Calu3 (cell line): ENCODE measurements around the gene NHLH2. TPM values are rescaled to one million over a fixed set of nuclear protein-coding genes. Genes with fewer than 3 reads are reported as not detected.
A peak's percentile ranks its signal among the peaks of the same experiment; 100 is the strongest.

Experiments used
- BruUV-seq: library from RNA; stranded (reverse); fragments of 400-500 nt; replicated peaks from 2 replicates; lab custom pipeline; 2021; lab: Mats Ljungman, UMichigan
- CTCF ChIA-PET: fragments of 300-600 bp; sonication (Branson Sonifier 250); formaldehyde crosslinking; loops from one replicate; lab custom pipeline; 2022; ENCODE audit warnings: antibody characterized with exemption; lab: Charles Lee
- DNase-seq: peaks from one replicate; pipeline ENCODE4 v3.0.0; 2022
- H3K27ac Mint-ChIP-seq: one replicate; pipeline ENCODE4 v1.8.0; 2022; ENCODE audit warnings: mixed read lengths; ENCODE audit not compliant: unreplicated experiment
- H3K27me3 Mint-ChIP-seq: one replicate; pipeline ENCODE4 v1.8.0; 2022; ENCODE audit warnings: mixed read lengths; ENCODE audit not compliant: unreplicated experiment
- H3K36me3 Mint-ChIP-seq: one replicate; pipeline ENCODE4 v1.8.0; 2022; ENCODE audit warnings: mild to moderate bottlenecking, moderate library complexity, mixed read lengths; ENCODE audit not compliant: insufficient read depth, unreplicated experiment
- H3K4me1 Mint-ChIP-seq: one replicate; pipeline ENCODE4 v1.8.0; 2022; ENCODE audit warnings: mild to moderate bottlenecking, low read depth, mixed read lengths; ENCODE audit not compliant: unreplicated experiment
- H3K4me3 Mint-ChIP-seq: one replicate; pipeline ENCODE4 v1.8.0; 2022; ENCODE audit warnings: mild to moderate bottlenecking, low read depth, moderate library complexity, mixed read lengths; ENCODE audit not compliant: unreplicated experiment
- H3K9me3 Mint-ChIP-seq: one replicate; pipeline ENCODE4 v1.8.0; 2022; ENCODE audit warnings: low read depth, mixed read lengths; ENCODE audit not compliant: unreplicated experiment
- CTCF ChIP-seq: fragments of 200-600 bp; IDR thresholded peaks from one replicate; pipeline ENCODE4 v1.8.0; 2022; ENCODE audit warnings: antibody characterized with exemption; ENCODE audit not compliant: unreplicated experiment
- intact Hi-C: fragments of 100-400 bp; cut with micrococcal nuclease; formaldehyde crosslinking; loops from one replicate; pipeline ENCODE4 v1.10.0; 2022; ENCODE audit not compliant: unreplicated experiment
- total RNA-seq: library from RNA; stranded (reverse); gene quantifications from 2 replicates; pipeline ENCODE4 v1.2.3, GENCODE V29; 2022

Gene NHLH2
- total RNA-seq, 1 experiment from 2014 or later, result not detected

GRCh38 chr1:115838431-115839028 lies 2.4 kb downstream of the NHLH2 start:
- Mint-ChIP-seq H3K4me3 (peak overlapping the region; percentile 65), H3K9me3 (no peaks in the 10 kb centered on the region), H3K27me3 (peaks cover 58% of the 10 kb centered on the region), H3K27ac (no peak overlapping the region), H3K4me1 (no peaks in the 10 kb centered on the region), H3K36me3 (peaks cover 6% of the 10 kb centered on the region)
- BruUV-seq, result no TSS peak
- no peak for TF ChIP-seq CTCF
- CTCF ChIA-PET, result no interaction called here
- intact Hi-C loops, result no loop called here
- DNase-seq, result peak; percentile 6

GRCh38 chr1:115837740-115838421 lies 3.0 kb downstream of the NHLH2 start:
- DNase-seq, result peak; percentile 13
- Mint-ChIP-seq H3K9me3 (no peaks in the 10 kb centered on the region), H3K27ac (no peak overlapping the region), H3K36me3 (peaks cover 6% of the 10 kb centered on the region), H3K27me3 (peaks cover 60% of the 10 kb centered on the region), H3K4me3 (peak overlapping the region; percentile 65), H3K4me1 (no peaks in the 10 kb centered on the region)
- intact Hi-C loops, result no loop called here
- CTCF ChIA-PET, result interaction anchor here (0.5 kb wide), 1 partner anchor 45 kb away, joined by 5 read pairs; no protein-coding TSS in a partner anchor
- no TSS peak for BruUV-seq
- no peak for TF ChIP-seq CTCF

GRCh38 chr1:115837341-115837739 lies 3.6 kb downstream of the NHLH2 start:
- no peak for DNase-seq
- peak overlapping the region; percentile 65 for H3K4me3 Mint-ChIP-seq
- H3K36me3 Mint-ChIP-seq, result peaks cover 6% of the 10 kb centered on the region
- CTCF ChIA-PET, result interaction anchor here (0.5 kb wide), 1 partner anchor 46 kb away, joined by 5 read pairs; no protein-coding TSS in a partner anchor
- intact Hi-C loops, result no loop called here
- no TSS peak for BruUV-seq
- no peak for TF ChIP-seq CTCF
- no peaks in the 10 kb centered on the region for H3K4me1 Mint-ChIP-seq
- H3K27ac Mint-ChIP-seq, result no peak overlapping the region
- H3K27me3 Mint-ChIP-seq, result peaks cover 55% of the 10 kb centered on the region
- H3K9me3 Mint-ChIP-seq, result no peaks in the 10 kb centered on the region

- DNase-seq, result no peak
- no peaks in the 10 kb centered on the region for H3K9me3 Mint-ChIP-seq
- no peaks in the 10 kb centered on the region for H3K4me1 Mint-ChIP-seq
- no peak for TF ChIP-seq CTCF
- H3K4me3 Mint-ChIP-seq, result no peak overlapping the region
- H3K27me3 Mint-ChIP-seq, result peaks cover 23% of the 10 kb centered on the region
- BruUV-seq, result no TSS peak
- CTCF ChIA-PET, result no interaction called here
- intact Hi-C loops, result no loop called here
- H3K27ac Mint-ChIP-seq, result no peak overlapping the region
- H3K36me3 Mint-ChIP-seq, result peaks cover 6% of the 10 kb centered on the region
These were observed 7.1 kb downstream of the NHLH2 start for GRCh38 chr1:115833856-115834255.
